Mucosa of rectum (tissue), 2 donors: ENCODE results near the gene TMEM191B.
"Not testable (repeated sequence)": the region's sequence is repeated elsewhere in the genome, so short reads cannot be mapped to it uniquely, and the experiment has no call there.

Source experiments
- H3K27ac ChIP-seq, 2 donors: one replicate each; pipeline ENCODE4 v1.7.0; 2013; ENCODE audit warnings: inconsistent platforms in 2 of 2, low read depth in 2 of 2, low read length in 2 of 2
- H3K27me3 ChIP-seq, 2 donors: one replicate each; pipeline ENCODE4 v1.7.0; 2013; ENCODE audit warnings: low read length in 2 of 2; ENCODE audit not compliant: control insufficient read depth in 2 of 2, insufficient read depth in 2 of 2
- H3K36me3 ChIP-seq, 2 donors: one replicate each; pipeline ENCODE4 v1.7.0; 2013; ENCODE audit warnings: low read length in 2 of 2; ENCODE audit not compliant: control insufficient read depth in 2 of 2, insufficient read depth in 2 of 2
- H3K4me1 ChIP-seq, 2 donors: one replicate each; pipeline ENCODE4 v1.7.0; 2013; ENCODE audit warnings: low read length in 2 of 2, mild to moderate bottlenecking in 1 of 2; ENCODE audit not compliant: control insufficient read depth in 2 of 2, insufficient read depth in 2 of 2
- H3K4me3 ChIP-seq, 2 donors: one replicate each; pipeline ENCODE4 v1.7.0; 2013; ENCODE audit warnings: low read length in 2 of 2
- H3K9ac ChIP-seq, 2 donors: one replicate each; pipeline ENCODE4 v1.7.0; 2013; ENCODE audit warnings: low read length in 2 of 2, low read depth in 1 of 2, mild to moderate bottlenecking in 1 of 2
- H3K9me3 ChIP-seq, 2 donors: one replicate each; pipeline ENCODE4 v1.7.0; 2013; ENCODE audit warnings: low read length in 2 of 2; ENCODE audit not compliant: control insufficient read depth in 2 of 2
- donor health status: healthy.
- donor health status: Normal muscosa, but diverticular disease.

TMEM191B gene

GRCh38 chr22:18558939-18559338 is 31.3 kb downstream of the TMEM191B start:
- H3K9ac ChIP-seq, H3K27ac ChIP-seq, H3K4me1 ChIP-seq, H3K4me3 ChIP-seq, H3K9me3 ChIP-seq, H3K27me3 ChIP-seq, H3K36me3 ChIP-seq: not testable (repeated sequence)

GRCh38 chr22:18560099-18560974 is 32.7 kb downstream of the TMEM191B start:
- not testable (repeated sequence) for H3K27me3 ChIP-seq, H3K4me3 ChIP-seq, H3K36me3 ChIP-seq, H3K9ac ChIP-seq, H3K27ac ChIP-seq, H3K9me3 ChIP-seq, H3K4me1 ChIP-seq

- not testable (repeated sequence) for H3K4me3 ChIP-seq
Measured at GRCh38 chr22:18570509-18571246, 43.1 kb downstream of the TMEM191B start.

GRCh38 chr22:18573483-18574164 is 46.0 kb downstream of the TMEM191B start:
- not testable (repeated sequence) for H3K27ac ChIP-seq, H3K9ac ChIP-seq, H3K36me3 ChIP-seq, H3K4me3 ChIP-seq, H3K9me3 ChIP-seq, H3K4me1 ChIP-seq, H3K27me3 ChIP-seq

More at GRCh38 chr22:18570509-18571246, 43.1 kb downstream of the TMEM191B start:
- H3K27ac ChIP-seq, H3K36me3 ChIP-seq, H3K4me1 ChIP-seq, H3K9ac ChIP-seq, H3K27me3 ChIP-seq, H3K9me3 ChIP-seq: not testable (repeated sequence)

- not testable (repeated sequence) for H3K4me1 ChIP-seq, H3K36me3 ChIP-seq, H3K9ac ChIP-seq, H3K9me3 ChIP-seq, H3K27ac ChIP-seq, H3K27me3 ChIP-seq, H3K4me3 ChIP-seq
Measured at GRCh38 chr22:18574555-18574954, 47.0 kb downstream of the TMEM191B start.

- not testable (repeated sequence) for H3K36me3 ChIP-seq, H3K9me3 ChIP-seq, H3K4me1 ChIP-seq, H3K9ac ChIP-seq, H3K27me3 ChIP-seq, H3K4me3 ChIP-seq, H3K27ac ChIP-seq
Measured at GRCh38 chr22:18575686-18576085, 48.1 kb downstream of the TMEM191B start.

- not testable (repeated sequence) for H3K4me3 ChIP-seq, H3K27ac ChIP-seq, H3K4me1 ChIP-seq, H3K9me3 ChIP-seq, H3K36me3 ChIP-seq, H3K9ac ChIP-seq, H3K27me3 ChIP-seq
Measured at GRCh38 chr22:18577090-18577818, 49.7 kb downstream of the TMEM191B start.

- not testable (repeated sequence) for H3K27me3 ChIP-seq, H3K4me1 ChIP-seq, H3K9me3 ChIP-seq, H3K4me3 ChIP-seq, H3K36me3 ChIP-seq, H3K27ac ChIP-seq, H3K9ac ChIP-seq
Measured at GRCh38 chr22:18577847-18578246, 50.2 kb downstream of the TMEM191B start.
